ENCODE measurements around the gene KHDC3L. TPM values are rescaled to one million over a fixed set of nuclear protein-coding genes. Genes with fewer than 3 reads are reported as not detected.

KHDC3L gene
- total and polyA plus RNA-seq, 10 of the 15 experiments (the other 5 are each of a cell fraction or from before 2014, with no cell fraction given): not detected

- TF ChIP-seq NKRF (conservative IDR thresholded peaks at IDR 0.05) (no peak), NFXL1 (IDR thresholded peaks at IDR 0.05; ENCODE audit: borderline replicate concordance) (no peak)
Measured at GRCh38 chr6:73343164-73343563, 19.3 kb upstream of the KHDC3L start (continued).

- ATAC-seq: no peak
- Histone ChIP-seq H3K4me2 (ENCODE audit: control insufficient read depth, insufficient read depth) (no peak overlapping the region), H3K4me3 (no peak overlapping the region), H3K27me3 (replicated peaks in 1 of 2; ENCODE audit: control insufficient read depth in 2 of 2, insufficient read depth in 2 of 2, low read length in 1 of 2) (peaks cover 0 to 2% of the 10 kb centered on the region in 2 experiments; a peak in 2 of 4 replicates), H3K4me1 (ENCODE audit: control insufficient read depth, insufficient read depth, low read length) (no peaks in the 10 kb centered on the region), H3K9me3 (replicated peaks; ENCODE audit: control insufficient read depth, insufficient read depth, low read length) (no peaks in the 10 kb centered on the region), H3K9ac (ENCODE audit: control insufficient read depth, insufficient read depth, low read length) (no peak overlapping the region), H3K79me2 (ENCODE audit: control insufficient read depth, insufficient read depth, low read length) (no peaks in the 10 kb centered on the region), H3K36me3 (ENCODE audit: control insufficient read depth in 2 of 2, insufficient read depth in 2 of 2, low read length in 1 of 2) (no peaks in the 10 kb centered on the region), H2AFZ (ENCODE audit: control insufficient read depth, low read depth, low read length) (no peak overlapping the region), H4K20me1 (ENCODE audit: control insufficient read depth, insufficient read depth) (no peaks in the 10 kb centered on the region), H3K27ac (ENCODE audit: control insufficient read depth, insufficient read depth) (no peak overlapping the region)
- in situ Hi-C loops (cut with MboI) (no loop called here), intact Hi-C loops (cut with micrococcal nuclease; ENCODE audit: unreplicated experiment) (no loop called here)
- RAD21 ChIA-PET (ENCODE audit: unreplicated experiment): no interaction called here
- SMC1A ChIA-PET (ENCODE audit: uncharacterized antibody, unreplicated experiment): interaction anchor here (1.0 kb wide), 1 partner anchor 9 kb away, joined by 3 read pairs; no protein-coding TSS in a partner anchor
- FAIRE-seq: no peak
- CTCF ChIA-PET: no interaction called here
- no peak for TF ChIP-seq HDAC6 (IDR thresholded peaks at IDR 0.05; ENCODE audit: unreplicated experiment)
- BruUV-seq (replicated peaks): no TSS peak
- no peak for DNase-seq (ENCODE audit: low read depth, low spot score)
- WGBS (ENCODE audit: insufficient coverage, insufficient replicate concordance, low lambda C conversion rate, missing lambda C conversion rate): 72% methylated on average over 33 of the region's 33 CpGs
- POLR2A ChIA-PET: no interaction called here
Measured at GRCh38 chr6:73348550-73349204, 13.8 kb upstream of the KHDC3L start.

Data from GM12878 (cell line).